ENCODE data around the gene TRPV3.
"Not testable (repeated sequence)": the region's sequence is repeated elsewhere in the genome, so short reads cannot be mapped to it uniquely, and the experiment has no call there.

The TRPV3 gene

DNA sequence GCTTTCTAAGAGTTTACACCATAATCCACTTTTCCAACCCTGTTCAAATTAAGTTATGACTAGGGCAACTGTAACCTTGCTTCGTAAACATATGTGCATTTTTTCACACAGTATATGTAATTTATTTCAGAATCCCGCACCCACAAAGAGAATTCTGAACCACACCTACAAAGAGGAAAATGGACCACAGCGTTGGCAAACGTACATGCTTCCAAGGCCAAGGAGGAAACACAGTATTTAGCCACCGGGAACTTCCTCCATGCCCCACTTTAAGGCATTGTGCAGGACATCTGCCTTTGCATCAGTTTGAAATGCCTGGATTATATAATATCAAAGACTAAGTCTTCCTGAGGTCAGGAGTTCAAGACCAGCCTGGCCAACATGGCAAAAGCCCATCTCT is 88.1 kb downstream of the TRPV3 start:
- no peak for DNase-seq

DNA sequence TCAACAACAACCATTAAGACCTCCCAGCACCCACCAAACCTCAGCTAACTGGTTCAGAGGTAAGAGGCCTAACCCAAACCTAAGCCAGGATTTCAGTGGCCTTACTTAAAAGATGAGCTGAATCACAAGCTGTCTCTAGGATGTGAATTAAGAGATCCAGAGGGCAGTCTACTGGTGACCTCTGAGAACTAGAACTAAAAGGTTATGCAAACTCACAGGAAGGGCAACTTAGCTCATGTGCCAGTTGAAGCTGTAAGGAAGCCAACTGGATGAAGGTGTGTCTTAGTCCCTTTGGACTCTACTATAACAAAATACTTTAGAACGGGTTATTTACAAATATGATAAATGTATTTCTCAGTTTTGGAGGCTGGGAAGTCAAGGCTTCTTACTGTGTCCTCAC is 91.3 kb downstream of the TRPV3 start:
- not testable (repeated sequence) for DNase-seq

All from EL (cell line).